ENCODE results near the gene UGT3A1. TPM values are rescaled to one million over a fixed set of nuclear protein-coding genes. Genes with fewer than 3 reads are reported as not detected.
"Not testable (repeated sequence)": the region's sequence is repeated elsewhere in the genome, so short reads cannot be mapped to it uniquely, and the experiment has no call there.

Gene UGT3A1
- total and polyA plus RNA-seq, 2 of the 13 experiments (the other 11 are each of a cell fraction or from before 2014, with no cell fraction given): not detected

DNA sequence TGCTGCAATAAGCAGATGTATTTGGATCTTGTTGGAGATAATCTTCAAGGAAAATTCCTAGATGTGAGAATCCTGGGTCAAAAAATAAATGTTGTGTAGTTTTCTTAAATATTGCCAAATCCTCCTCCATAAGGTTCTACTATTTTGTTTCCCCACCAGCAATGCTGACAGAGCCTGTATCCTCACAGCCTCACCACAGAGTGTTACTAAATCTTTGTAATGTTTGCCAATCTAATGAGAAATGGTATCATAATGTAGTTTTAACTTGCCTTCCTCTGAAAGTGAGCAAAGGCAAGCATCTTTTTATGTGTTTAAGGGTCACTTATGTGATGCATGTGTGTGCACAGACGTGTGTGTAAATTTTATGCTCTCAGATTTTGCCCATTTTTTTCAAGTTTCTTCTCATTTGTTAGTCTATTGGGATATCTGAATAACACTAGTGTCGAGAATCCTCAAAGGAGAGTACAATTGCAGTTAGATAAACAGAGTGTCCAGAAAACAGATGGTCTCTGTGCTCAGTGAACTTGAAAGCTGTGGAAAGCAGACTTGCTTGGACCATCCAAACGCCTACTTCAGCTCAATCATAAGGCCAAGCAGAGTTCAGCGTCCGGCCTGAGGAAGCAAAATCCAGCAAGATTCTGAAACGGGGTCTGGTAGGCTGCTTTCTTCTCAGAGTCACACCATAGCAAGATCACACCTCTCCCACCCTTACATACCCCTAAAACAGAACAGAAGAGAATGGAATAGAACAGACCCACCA lies 35.7 kb upstream of the UGT3A1 start (continued):
- TF ChIP-seq, protein P1, sequence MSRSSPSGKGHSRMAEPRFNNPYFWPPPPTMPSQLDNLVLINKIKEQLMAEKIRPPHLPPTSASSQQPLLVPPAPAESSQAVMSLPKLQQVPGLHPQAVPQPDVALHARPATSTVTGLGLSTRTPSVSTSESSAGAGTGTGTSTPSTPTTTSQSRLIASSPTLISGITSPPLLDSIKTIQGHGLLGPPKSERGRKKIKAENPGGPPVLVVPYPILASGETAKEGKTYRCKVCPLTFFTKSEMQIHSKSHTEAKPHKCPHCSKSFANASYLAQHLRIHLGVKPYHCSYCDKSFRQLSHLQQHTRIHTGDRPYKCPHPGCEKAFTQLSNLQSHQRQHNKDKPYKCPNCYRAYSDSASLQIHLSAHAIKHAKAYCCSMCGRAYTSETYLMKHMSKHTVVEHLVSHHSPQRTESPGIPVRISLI (CRISPR knock-in tag; IDR thresholded peaks at IDR 0.05; ENCODE audit: borderline replicate concordance): no peak
- TF ChIP-seq ZBTB42 (CRISPR knock-in tag; IDR thresholded peaks at IDR 0.05) (no peak), TMF1 (CRISPR knock-in tag; IDR thresholded peaks at IDR 0.05; ENCODE audit: low read depth) (no peak), RCOR2 (CRISPR knock-in tag; IDR thresholded peaks at IDR 0.05) (no peak)

DNA sequence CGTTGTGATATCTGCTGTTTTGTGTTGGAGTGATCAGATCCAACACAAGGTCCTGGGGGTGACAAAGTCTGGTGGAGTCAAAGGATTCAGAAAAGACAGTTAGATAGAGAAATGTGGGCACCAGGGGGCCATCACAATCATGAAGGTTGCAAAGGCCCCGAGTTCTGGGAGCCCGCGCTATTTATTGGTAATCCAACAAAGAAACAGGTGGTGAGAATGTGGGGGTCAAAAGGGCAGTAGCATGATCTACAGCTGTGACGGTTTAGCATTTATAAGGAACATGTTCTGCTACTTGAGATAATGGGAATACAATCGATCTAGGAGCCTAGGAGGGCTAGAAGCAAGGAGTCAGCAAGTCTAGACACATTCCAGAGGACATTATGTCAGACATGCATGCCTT lies 31.1 kb upstream of the UGT3A1 start:
- ATAC-seq; POLR2A ChIA-PET; H3K36me3 ChIP-seq (replicated peaks in 1 of 2; ENCODE audit: control insufficient read depth in 1 of 2, insufficient read depth in 2 of 2, low read length in 2 of 2); FAIRE-seq; H3K9ac ChIP-seq (ENCODE audit: insufficient read depth, low read depth, low read length); H3K4me1 ChIP-seq (ENCODE audit: insufficient read depth, low read length); H3K4me2 ChIP-seq (ENCODE audit: low read depth, low read length); DNase-seq (ENCODE audit: low spot score); H3K27me3 ChIP-seq (ENCODE audit: control insufficient read depth in 1 of 2, insufficient read depth in 2 of 2, low read length in 2 of 2); H3K4me3 ChIP-seq (replicated peaks in 1 of 3; ENCODE audit: insufficient read depth in 1 of 3, low read depth in 2 of 3, low read length in 3 of 3); H3K9me3 ChIP-seq (ENCODE audit: low read length); H3K79me2 ChIP-seq (ENCODE audit: insufficient read depth, low read length); BruUV-seq (replicated peaks); H3K27ac ChIP-seq (ENCODE audit: extremely low read length, insufficient read depth, low read length); H2AFZ ChIP-seq (ENCODE audit: low read length); CTCF ChIA-PET (ENCODE audit: low intra/inter-chr PET ratio, low total read pairs); in situ Hi-C loops (cut with HindIII; ENCODE audit: extremely low pct_ligation_motif_present, low pct_unique_long_range_greater_than_20kb); H4K20me1 ChIP-seq (ENCODE audit: insufficient read depth, low read length); intact Hi-C loops (cut with micrococcal nuclease; ENCODE audit: unreplicated experiment): not testable (repeated sequence)
- 13% methylated on average over 6 of the region's 6 CpGs for WGBS (ENCODE audit: low lambda C conversion rate)

GRCh38 chr5:36019584-36019983 lies 28.4 kb upstream of the UGT3A1 start:
- H3K4me1 ChIP-seq (ENCODE audit: insufficient read depth, low read length); FAIRE-seq; CTCF ChIA-PET (ENCODE audit: low intra/inter-chr PET ratio, low total read pairs); H4K20me1 ChIP-seq (ENCODE audit: insufficient read depth, low read length); intact Hi-C loops (cut with micrococcal nuclease; ENCODE audit: unreplicated experiment); BruUV-seq (replicated peaks); ATAC-seq; POLR2A ChIA-PET; H3K36me3 ChIP-seq (replicated peaks in 1 of 2; ENCODE audit: control insufficient read depth in 1 of 2, insufficient read depth in 2 of 2, low read length in 2 of 2); H3K4me3 ChIP-seq (replicated peaks in 1 of 3; ENCODE audit: insufficient read depth in 1 of 3, low read depth in 2 of 3, low read length in 3 of 3); H3K27ac ChIP-seq (ENCODE audit: extremely low read length, insufficient read depth, low read length); H3K27me3 ChIP-seq (ENCODE audit: control insufficient read depth in 1 of 2, insufficient read depth in 2 of 2, low read length in 2 of 2); in situ Hi-C loops (cut with HindIII; ENCODE audit: extremely low pct_ligation_motif_present, low pct_unique_long_range_greater_than_20kb); DNase-seq (ENCODE audit: low spot score); H2AFZ ChIP-seq (ENCODE audit: low read length); H3K9ac ChIP-seq (ENCODE audit: insufficient read depth, low read depth, low read length); H3K4me2 ChIP-seq (ENCODE audit: low read depth, low read length); H3K79me2 ChIP-seq (ENCODE audit: insufficient read depth, low read length): not testable (repeated sequence)
- 39% methylated on average over 5 of the region's 5 CpGs for WGBS (ENCODE audit: low lambda C conversion rate)
- peaks cover 20% of the 10 kb centered on the region for H3K9me3 ChIP-seq (ENCODE audit: low read length)
